GM15510 (cell line): ENCODE data around the gene KRTAP16-1.

Experiments
- POLR2A ChIP-seq: IDR thresholded peaks from 3 replicates; pipeline ENCODE4 v1.6.1; 2011; ENCODE audit warnings: borderline replicate concordance; ENCODE audit not compliant: insufficient read length; ENCODE audit errors: extremely low read depth

Gene KRTAP16-1

DNA sequence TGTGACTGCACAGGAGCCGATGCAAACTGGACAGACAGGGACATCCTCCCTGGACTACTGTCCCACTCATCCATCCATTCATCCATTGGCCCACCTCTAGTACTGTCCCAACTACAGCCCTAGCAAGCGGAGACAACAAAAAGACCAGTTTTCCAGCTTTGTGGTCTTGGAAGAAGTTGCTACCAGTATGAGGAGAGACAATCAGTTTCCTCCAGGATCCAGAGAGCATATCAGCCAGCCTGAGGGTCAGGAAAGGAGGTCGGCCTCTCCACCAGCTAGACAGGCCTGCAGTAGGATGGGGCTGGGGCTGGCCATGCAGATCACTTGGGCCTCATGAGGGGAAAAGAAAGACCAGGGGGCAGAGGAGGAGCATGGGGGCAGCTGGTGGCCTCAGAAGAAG, 24.7 kb upstream of the KRTAP16-1 start:
- TF ChIP-seq POLR2A: no peak

DNA sequence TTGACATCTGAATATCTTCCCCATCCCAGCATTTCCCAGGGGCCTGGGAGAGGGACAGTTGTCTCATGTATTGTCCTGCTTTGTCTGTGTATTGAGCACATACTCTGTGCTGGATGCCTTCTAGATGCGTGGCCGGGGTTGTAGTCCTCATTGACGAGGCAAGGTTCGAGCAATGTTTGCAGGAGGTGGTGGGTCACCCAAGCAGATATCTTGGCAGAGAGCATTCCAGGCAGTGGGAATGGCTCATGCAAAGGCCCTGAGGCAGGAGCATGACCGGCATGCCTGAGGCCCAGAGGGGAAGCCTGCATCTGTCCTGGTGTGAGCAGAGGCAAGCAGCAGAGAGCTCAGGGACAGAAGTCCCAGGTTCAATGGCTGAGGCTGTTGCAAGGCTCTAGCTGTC, 24.0 kb upstream of the KRTAP16-1 start:
- TF ChIP-seq POLR2A: no peak

DNA sequence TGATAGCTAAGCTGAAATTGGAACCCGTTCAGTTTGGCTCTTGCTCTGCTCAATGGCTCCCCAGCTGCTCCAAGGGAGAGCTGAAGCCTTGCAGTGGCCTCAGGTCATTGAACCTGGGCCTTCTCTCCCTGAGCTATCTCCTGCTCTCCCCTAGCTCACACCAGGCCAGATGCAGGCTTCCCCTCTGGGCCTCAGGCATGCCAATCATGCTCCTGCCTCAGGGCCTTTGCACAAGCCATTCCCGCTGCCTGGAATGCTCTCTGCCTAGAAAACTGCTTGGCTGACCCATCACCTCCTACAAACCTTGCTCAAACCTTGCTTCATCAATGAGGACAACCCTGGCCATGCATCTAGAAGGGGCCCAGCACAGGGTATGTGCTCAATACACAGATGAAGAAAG, 23.1 kb upstream of the KRTAP16-1 start:
- TF ChIP-seq POLR2A: no peak

DNA sequence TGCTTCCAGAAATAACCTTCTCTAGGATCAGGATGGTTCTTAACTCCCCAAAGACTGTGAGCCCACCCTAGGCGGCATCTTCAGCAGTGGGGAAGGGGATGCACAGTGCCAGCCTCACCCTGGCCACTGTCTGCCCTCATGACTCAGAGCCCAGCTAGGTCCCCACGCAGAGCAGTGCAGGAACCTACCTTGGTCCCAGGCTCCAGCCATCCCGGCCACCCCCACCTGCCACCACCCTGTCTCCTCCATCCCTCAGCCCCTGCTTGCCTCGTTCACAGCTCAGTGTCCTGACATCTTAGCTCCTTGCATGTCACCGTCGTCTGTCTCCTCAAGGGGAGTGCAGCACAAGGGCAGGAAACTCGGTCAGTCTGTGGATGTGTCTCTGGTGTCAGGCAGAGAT, 22.5 kb upstream of the KRTAP16-1 start:
- no peak for TF ChIP-seq POLR2A

DNA sequence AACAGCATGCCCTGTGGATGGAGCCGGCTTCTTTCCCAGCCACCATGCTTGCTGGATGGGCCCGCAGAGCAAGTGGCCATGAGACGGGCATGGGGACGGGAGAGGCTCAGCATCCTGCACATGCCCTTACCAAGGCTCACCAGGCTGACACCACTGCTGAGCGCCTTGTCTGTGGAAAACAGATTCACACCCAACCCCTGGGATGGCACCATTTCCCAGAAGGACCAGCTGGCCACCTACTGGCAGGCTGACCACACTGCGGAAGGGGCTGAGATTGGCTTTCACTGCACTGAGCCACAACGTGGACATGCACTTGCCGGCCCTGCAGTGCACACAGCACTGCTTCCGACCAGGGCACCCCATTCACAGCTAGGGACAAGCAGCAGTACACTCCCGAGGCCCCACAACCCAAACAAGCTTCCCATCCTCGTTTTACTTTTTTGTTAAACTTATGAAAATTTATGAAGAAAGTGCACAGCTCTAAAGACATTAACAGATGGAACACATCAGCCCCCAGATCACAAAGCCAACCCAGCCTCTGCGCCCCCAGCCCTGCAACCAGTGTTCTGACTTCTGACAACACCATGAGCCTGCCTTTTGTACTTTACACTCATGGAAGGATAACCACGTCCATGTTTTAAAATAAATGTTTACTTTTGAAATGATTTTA, 20.3 kb upstream of the KRTAP16-1 start:
- TF ChIP-seq POLR2A: no peak

DNA sequence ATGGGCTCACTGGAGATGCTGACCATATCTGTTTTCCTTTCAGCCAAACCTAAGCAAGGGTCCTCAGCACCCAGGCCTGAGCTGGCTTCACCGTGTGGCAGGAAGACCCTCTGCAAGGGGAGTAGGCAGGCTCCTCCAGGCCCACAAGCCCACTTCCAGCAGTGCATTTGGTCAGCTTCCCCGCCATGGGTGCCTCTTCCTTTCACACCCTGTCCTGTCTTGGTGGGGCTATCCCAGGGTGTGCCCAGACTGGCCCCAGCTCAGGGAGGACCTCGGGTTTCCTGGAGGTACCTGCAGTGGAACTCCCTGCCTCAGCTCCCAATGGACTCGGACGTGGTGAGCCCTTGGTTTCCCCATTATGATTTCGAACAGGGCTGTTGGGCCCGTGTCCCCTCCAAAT, 19.1 kb upstream of the KRTAP16-1 start:
- no peak for TF ChIP-seq POLR2A

DNA sequence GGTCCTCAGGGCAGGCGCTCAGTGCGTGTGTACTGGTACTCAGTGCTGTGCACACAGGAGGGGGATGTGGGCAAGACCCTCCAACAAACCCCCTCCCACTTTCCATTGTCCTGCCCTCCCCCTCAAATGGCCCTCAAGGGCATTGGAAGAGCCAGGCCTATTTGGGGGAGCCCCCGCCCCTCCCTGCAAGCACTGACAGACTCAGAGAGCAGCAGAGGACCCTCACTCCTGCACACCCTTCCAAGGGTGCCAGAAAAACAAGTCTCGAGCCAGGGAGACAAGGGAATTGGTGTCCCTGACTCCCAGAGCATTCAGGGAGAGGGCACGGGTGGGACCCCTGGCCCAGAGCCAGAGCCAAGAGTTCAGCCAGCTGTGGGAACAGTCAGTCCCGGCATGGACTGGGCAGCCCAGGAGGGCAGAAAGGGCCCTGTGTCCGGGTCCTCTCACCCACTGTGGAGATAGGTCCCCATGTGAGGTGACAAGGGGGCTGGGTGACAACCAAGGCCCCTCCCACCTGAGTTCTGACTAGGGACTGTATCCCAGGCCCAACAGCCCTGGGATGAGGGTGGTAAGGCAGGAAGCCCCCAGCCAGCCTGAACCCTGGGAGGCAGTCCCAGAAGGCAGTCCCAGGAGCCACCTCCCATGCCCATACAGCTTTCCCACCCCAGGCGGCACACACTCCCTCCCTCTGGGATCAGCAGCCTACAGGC, 18.5 kb upstream of the KRTAP16-1 start:
- TF ChIP-seq POLR2A: no peak

DNA sequence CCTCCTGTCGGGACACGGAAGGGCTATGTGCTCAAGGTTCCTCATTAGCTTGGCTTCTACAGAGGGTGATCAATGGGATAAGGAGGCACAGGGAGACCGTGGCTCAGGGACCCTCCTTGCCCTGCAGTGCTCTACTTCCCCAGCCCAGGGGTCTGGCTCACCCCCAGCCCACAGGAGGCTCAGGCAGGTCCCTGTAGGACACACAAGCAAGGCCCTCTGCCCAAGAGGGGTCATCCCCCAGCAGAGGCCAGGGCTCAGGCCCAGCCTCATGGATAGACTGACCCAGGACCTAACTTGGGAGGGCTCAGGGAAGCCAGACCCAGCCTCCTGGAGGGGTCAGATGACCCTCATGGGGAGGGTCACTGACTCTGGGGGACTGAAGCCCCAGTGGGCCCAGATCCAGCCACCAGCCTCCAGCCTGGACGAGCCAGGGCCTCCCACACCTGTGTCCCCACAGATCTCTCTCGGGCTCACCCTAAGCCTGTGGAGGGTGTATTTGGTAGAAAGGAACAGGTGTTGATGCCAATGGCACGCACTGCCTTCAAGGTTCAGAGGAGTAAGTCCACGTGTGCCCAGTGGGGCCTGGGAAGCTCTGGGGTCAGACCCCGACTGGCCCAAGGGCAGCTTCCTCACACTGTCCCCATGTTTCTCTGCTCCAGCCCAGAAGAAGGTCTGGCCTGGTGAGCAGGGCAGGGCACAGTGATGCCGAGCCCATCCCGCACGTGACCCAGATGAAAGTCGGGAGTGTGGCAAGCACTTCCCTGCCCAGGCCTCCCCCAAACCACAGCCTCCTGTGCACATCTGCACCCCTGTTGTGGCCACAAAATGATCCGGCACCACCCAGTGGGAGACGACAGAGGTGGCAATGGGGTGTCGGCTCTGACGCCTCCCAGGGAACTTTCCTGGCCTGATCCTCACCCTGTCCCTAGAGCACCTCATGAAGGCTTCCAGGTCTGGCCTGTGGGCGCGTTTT, 17.4 kb upstream of the KRTAP16-1 start:
- no peak for TF ChIP-seq POLR2A

DNA sequence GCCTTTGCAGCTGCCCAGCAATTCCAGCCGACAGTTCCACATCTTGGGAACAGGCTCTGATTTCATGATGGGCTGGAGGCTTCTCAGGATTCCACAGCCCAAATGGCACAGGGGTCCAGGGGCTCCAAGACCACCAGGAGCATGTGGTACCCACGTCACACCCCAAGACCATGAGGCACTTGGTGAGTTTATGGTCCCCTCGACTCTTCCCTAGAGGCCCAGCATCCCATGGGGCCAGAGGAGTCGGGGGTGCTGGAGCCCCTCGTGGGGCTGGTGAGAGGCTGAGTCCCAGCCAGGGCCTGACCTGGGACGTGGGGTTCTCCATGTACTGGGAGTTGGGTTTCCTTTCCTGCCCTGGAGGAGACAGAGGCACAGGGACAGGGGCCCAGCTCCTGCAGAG, 16.5 kb upstream of the KRTAP16-1 start:
- no peak for TF ChIP-seq POLR2A

DNA sequence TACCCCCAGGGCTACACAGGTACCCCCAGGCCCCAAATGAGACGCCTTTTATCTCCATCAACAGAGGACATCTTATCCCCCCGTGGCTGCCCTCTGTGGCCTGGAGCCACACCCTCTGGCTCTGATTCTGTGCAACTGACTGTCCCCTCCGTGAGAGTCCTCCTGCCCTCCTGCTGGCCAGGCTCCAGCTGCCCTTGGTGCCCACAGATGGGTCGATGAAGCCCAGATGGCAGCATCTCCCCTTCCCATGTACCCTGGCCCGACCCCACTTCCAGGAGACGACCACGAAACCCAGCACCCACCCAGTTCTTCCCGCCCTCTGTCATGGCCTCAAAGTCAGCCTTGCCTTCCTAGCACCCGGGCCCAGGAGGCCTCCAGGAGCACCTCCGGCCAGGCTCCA, 16.0 kb upstream of the KRTAP16-1 start:
- no peak for TF ChIP-seq POLR2A

DNA sequence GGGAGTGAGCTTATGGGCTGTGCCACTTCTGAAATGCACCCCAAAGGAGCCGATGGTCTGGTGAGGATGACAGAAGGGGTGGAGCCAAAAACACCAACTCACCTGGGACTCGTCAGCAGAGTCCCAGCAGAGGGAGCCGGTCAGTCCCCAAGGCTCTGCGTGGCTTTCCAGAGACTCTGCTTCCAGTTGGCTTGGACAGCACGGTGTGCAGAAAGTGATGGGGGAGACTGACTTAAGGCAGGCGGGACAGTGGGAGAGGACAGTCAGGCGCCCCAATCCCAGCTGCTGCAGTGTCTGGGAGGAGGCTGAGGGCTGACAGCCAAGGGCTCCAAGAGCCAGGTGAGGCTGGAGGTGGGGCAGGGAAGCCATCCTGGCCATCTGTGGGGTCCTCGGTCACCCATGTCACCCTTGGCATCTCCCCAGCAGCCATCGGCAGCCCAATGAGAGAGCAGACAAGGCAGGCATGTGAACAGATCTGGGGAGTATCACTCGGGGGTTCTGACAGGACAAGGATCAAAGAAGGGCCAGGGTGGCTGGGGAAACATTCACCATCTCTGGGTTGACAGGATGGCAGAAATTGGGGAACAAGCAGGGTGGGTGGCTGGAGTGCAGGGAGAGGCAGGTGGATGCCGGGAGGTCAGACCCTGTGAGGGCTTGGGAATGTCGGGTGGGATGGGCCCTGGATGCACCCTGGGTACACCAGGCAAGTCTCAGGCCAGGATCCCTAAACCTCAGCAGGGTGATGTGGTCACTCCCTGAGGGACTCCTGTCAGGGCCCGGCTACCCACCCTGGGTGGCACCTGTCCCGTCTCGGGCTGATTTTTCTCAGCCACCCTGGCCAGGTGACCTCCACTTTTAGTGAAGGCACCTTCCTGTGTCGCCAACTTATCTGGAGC, 15.3 kb upstream of the KRTAP16-1 start:
- TF ChIP-seq POLR2A: no peak

DNA sequence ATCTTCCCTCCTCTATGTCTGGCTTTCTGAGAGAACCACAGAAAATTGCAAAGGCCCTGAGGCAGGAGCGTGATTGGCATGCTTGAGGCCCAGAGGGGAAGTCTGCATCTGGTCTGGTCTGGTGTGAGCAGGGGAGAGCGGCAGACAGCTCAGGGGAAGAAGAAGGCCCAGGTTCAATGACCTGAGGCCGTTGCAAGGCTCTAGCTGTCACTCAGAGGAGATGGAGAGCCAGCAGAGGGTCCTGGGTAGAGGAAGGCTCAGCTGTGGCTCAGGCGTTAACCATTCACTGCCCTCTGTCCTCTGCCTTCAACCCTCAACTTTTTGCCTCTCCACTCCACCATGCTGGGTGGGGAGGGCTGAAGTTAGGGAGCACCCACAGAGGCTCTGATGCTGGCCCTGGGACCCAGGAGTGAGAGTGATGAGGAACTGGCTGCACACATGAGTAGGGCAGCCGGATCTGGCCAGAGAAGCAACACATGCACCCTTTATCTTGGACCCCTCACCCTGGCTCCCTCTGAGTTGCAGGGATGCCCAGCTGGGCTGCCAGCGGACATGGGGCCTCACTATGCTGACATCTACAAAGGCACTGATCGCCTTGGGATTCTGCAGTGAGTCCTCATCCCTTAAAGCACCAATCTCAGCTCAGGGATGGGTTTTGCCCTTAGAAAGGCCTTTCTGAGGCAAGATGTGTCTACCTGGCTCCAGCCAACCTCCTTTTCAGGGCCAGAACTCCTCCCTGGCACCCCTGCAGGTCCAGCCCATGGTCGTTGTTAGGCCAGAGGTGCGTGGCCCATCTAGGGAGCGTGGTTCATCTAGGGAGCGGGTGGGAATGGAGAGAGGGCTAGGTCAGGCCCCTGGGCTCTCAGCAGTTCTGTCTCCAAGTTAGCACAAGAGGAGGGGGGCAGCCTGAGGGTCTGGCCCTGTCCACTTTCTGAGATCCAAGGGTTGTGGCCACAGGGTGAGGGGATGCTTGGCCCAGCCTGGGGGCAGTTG, 14.1 kb upstream of the KRTAP16-1 start:
- TF ChIP-seq POLR2A: no peak

DNA sequence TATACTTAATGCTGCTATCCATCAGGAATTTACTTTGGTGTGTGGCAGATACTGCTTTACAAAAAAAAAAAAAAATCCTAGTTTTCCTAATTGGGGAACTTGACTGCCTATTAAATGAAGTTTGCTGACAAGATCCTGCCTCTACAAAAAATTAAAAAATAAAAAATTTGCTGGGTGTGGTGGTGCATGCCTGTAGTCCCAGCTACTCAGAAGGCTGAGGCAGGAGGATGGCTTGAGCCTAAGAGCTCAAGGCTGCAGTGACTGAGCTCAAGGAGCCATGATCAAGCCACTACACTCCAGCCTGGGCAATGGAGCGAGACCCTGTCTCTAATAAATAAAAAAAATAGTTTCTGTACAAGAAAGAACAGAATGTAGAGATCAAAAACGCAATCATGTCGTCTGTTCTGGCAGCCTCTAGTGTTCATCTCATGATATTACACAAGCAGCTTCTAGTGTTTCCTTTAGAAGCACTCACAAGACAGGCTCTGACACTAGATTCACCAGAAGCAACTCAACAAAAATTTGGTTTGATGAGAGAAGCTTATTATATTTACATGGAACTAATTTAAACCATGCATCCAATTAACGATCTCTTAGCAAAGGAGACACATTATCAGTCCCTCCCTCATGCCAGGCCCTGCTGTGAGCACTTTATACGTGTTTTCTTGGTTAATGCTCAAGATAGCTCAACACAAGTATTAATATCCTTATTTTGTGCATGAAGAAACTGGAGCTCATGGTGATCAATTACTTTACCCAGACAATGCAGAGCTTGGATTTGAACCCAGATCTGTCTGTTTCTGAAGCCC, 13.2 kb upstream of the KRTAP16-1 start:
- TF ChIP-seq POLR2A: no peak

DNA sequence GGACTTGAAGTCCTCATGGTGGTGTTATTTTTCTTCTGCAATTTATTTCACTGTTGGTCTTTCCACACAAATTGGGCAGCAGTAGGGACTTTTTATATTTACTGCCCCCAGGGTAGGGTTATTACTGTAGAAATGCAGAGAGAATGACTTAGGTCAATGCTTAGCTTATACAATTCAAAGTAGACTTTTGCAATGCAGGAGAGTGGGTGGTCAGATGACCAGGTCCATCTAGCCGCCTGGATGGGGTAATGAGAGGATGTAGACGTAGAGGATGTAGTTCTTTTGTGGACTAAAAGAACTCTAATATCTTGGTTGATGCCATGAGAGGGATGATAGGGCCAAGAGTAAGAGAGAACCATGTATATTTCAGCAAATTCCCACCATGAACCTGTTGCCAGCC, 9.1 kb upstream of the KRTAP16-1 start:
- no peak for TF ChIP-seq POLR2A
